ENCODE measurements around the gene TINCR.

The TINCR gene

GRCh38 chr19:5588441-5588840, 20.7 kb upstream of the TINCR start:
- no peak overlapping the region for H3K27ac ChIP-seq (replicated peaks)
- no peaks in the 10 kb centered on the region for H3K27me3 ChIP-seq (ENCODE audit: insufficient read depth, poor library complexity, severe bottlenecking)
- TF ChIP-seq, protein P1, sequence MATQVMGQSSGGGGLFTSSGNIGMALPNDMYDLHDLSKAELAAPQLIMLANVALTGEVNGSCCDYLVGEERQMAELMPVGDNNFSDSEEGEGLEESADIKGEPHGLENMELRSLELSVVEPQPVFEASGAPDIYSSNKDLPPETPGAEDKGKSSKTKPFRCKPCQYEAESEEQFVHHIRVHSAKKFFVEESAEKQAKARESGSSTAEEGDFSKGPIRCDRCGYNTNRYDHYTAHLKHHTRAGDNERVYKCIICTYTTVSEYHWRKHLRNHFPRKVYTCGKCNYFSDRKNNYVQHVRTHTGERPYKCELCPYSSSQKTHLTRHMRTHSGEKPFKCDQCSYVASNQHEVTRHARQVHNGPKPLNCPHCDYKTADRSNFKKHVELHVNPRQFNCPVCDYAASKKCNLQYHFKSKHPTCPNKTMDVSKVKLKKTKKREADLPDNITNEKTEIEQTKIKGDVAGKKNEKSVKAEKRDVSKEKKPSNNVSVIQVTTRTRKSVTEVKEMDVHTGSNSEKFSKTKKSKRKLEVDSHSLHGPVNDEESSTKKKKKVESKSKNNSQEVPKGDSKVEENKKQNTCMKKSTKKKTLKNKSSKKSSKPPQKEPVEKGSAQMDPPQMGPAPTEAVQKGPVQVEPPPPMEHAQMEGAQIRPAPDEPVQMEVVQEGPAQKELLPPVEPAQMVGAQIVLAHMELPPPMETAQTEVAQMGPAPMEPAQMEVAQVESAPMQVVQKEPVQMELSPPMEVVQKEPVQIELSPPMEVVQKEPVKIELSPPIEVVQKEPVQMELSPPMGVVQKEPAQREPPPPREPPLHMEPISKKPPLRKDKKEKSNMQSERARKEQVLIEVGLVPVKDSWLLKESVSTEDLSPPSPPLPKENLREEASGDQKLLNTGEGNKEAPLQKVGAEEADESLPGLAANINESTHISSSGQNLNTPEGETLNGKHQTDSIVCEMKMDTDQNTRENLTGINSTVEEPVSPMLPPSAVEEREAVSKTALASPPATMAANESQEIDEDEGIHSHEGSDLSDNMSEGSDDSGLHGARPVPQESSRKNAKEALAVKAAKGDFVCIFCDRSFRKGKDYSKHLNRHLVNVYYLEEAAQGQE (IDR thresholded peaks at IDR 0.05; ENCODE audit: insufficient replicate concordance, low read depth): no peak
- TF ChIP-seq POLR2AphosphoS5 (IDR thresholded peaks at IDR 0.05; ENCODE audit: low read depth) (no peak), GABPA (IDR thresholded peaks at IDR 0.05; ENCODE audit: low read depth) (no peak), SPI1 (IDR thresholded peaks at IDR 0.05; ENCODE audit: borderline replicate concordance, low read depth) (no peak)
- TF ChIP-seq, protein P2, sequence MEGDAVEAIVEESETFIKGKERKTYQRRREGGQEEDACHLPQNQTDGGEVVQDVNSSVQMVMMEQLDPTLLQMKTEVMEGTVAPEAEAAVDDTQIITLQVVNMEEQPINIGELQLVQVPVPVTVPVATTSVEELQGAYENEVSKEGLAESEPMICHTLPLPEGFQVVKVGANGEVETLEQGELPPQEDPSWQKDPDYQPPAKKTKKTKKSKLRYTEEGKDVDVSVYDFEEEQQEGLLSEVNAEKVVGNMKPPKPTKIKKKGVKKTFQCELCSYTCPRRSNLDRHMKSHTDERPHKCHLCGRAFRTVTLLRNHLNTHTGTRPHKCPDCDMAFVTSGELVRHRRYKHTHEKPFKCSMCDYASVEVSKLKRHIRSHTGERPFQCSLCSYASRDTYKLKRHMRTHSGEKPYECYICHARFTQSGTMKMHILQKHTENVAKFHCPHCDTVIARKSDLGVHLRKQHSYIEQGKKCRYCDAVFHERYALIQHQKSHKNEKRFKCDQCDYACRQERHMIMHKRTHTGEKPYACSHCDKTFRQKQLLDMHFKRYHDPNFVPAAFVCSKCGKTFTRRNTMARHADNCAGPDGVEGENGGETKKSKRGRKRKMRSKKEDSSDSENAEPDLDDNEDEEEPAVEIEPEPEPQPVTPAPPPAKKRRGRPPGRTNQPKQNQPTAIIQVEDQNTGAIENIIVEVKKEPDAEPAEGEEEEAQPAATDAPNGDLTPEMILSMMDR (IDR thresholded peaks at IDR 0.05; ENCODE audit: insufficient read depth, low read length): no peak
- no peak for DNase-seq (ENCODE audit: low read depth in 1 of 2, low spot score in 1 of 2)
- no peak overlapping the region for H3K4me3 ChIP-seq (replicated peaks; ENCODE audit: insufficient read depth, low read length)

DNA sequence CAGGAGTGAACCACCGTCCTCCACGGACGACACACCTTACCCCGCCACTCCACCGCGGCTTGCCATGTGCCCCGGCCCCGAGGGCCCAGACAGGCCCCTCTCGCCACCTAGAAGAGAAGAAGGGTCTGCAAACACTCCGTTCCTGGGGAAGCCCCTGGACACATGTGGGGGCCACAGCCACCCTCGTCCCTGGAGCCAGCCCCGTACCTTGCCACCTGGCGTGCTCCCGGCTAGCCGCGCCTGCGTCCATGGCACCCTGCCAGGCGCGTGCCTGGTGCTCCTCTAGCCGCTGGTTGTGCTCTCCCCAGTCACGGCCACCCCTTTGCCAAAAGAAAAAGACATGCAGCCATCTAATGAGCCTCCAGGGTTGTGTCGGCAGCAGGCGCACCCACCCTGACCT, 19.9 kb upstream of the TINCR start:
- Histone ChIP-seq H3K4me3 (replicated peaks; ENCODE audit: insufficient read depth, low read length) (no peak overlapping the region), H3K27me3 (ENCODE audit: insufficient read depth, poor library complexity, severe bottlenecking) (no peaks in the 10 kb centered on the region), H3K27ac (replicated peaks) (no peak overlapping the region)
- no peak for DNase-seq (ENCODE audit: low read depth in 1 of 2, low spot score in 1 of 2)
- TF ChIP-seq POLR2AphosphoS5 (IDR thresholded peaks at IDR 0.05; ENCODE audit: low read depth): no peak; the same call in 1 of the 2 replicates
- TF ChIP-seq GABPA (IDR thresholded peaks at IDR 0.05; ENCODE audit: low read depth): no peak
- TF ChIP-seq, protein P1 (IDR thresholded peaks at IDR 0.05; ENCODE audit: insufficient replicate concordance, low read depth): no peak
- TF ChIP-seq, protein P2 (IDR thresholded peaks at IDR 0.05; ENCODE audit: insufficient read depth, low read length): no peak
- TF ChIP-seq SPI1 (IDR thresholded peaks at IDR 0.05; ENCODE audit: borderline replicate concordance, low read depth): no peak

DNA sequence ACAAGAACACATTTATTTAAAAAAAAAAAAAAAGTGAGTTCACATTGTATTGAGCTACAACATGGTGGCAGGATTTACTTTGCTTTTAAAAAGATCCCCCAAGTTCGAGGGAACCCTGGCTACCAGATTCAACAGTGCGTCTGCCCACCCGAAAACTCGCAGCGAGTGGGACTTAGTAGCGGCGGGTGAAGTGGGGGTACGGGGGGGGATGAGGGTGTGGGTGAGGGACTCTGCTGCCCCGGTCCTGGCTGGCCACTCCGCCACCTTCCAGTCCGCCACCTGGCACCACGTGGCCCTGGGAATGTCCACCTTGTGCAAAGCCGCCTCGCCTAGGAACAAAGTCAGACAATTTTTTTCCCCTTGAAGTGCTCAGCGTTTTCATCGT, 19.3 kb upstream of the TINCR start:
- Histone ChIP-seq H3K27me3 (ENCODE audit: insufficient read depth, poor library complexity, severe bottlenecking) (no peaks in the 10 kb centered on the region), H3K27ac (replicated peaks) (no peak overlapping the region), H3K4me3 (replicated peaks; ENCODE audit: insufficient read depth, low read length) (no peak overlapping the region)
- DNase-seq (ENCODE audit: low read depth in 1 of 2, low spot score in 1 of 2): no peak
- TF ChIP-seq SPI1 (IDR thresholded peaks at IDR 0.05; ENCODE audit: borderline replicate concordance, low read depth) (no peak), GABPA (IDR thresholded peaks at IDR 0.05; ENCODE audit: low read depth) (no peak), POLR2AphosphoS5 (IDR thresholded peaks at IDR 0.05; ENCODE audit: low read depth) (no peak)
- TF ChIP-seq, protein P2 (IDR thresholded peaks at IDR 0.05; ENCODE audit: insufficient read depth, low read length): no peak
- TF ChIP-seq, protein P1 (IDR thresholded peaks at IDR 0.05; ENCODE audit: insufficient replicate concordance, low read depth): no peak

All from HL-60 (cell line).